Chondrocyte (in vitro differentiated cells): ENCODE results near the gene REELD1. TPM values are rescaled to one million over a fixed set of nuclear protein-coding genes. Genes with fewer than 3 reads are reported as not detected.
A peak's percentile ranks its signal among the peaks of the same experiment; 100 is the strongest.

ENCODE experiments used
- DNase-seq: peaks from one replicate; pipeline ENCODE4 v3.0.0; 2021; ENCODE audit warnings: mixed read lengths, low spot score
- H3K27ac Mint-ChIP-seq: one replicate; pipeline ENCODE4 v1.8.0; 2021; ENCODE audit warnings: mild to moderate bottlenecking, moderate library complexity, mixed read lengths; ENCODE audit not compliant: unreplicated experiment
- H3K27me3 Mint-ChIP-seq: 2 replicates; pipeline ENCODE4 v1.8.0; 2021; ENCODE audit warnings: low read depth, mixed read lengths
- H3K36me3 Mint-ChIP-seq: 2 replicates; pipeline ENCODE4 v1.8.0; 2021; ENCODE audit warnings: low read depth, mixed read lengths
- H3K4me1 Mint-ChIP-seq: 2 replicates; pipeline ENCODE4 v1.8.0; 2021; ENCODE audit warnings: low read depth, mild to moderate bottlenecking, mixed read lengths
- H3K4me3 Mint-ChIP-seq: one replicate; pipeline ENCODE4 v1.8.0; 2021; ENCODE audit warnings: mild to moderate bottlenecking, moderate library complexity, mixed read lengths; ENCODE audit not compliant: unreplicated experiment
- H3K9me3 Mint-ChIP-seq: 2 replicates; pipeline ENCODE4 v1.8.0; 2021; ENCODE audit warnings: low read depth, mixed read lengths
- CTCF ChIP-seq: fragments of 200-600 bp; sonication (generic); IDR thresholded peaks from 2 replicates; pipeline ENCODE4 v1.5.0; 2021; ENCODE audit warnings: antibody characterized with exemption, mild to moderate bottlenecking, moderate library complexity
- total RNA-seq: library from RNA; stranded (reverse); gene quantifications from 3 replicates; pipeline ENCODE4 v1.2.1, GENCODE V29; 2021

Gene REELD1
- total RNA-seq, 1 donor from 2014 or later = not detected

GRCh38 chr4:146247356-146247755 lies 33.0 kb downstream of the REELD1 start:
- no peak for TF ChIP-seq CTCF
- no peaks in the 10 kb centered on the region for H3K27me3 Mint-ChIP-seq
- H3K9me3 Mint-ChIP-seq = no peaks in the 10 kb centered on the region
- H3K27ac Mint-ChIP-seq = no peak overlapping the region
- no peak overlapping the region for H3K4me3 Mint-ChIP-seq
- no peak for DNase-seq
- peaks cover 6% of the 10 kb centered on the region for H3K36me3 Mint-ChIP-seq
- peaks cover 2% of the 10 kb centered on the region for H3K4me1 Mint-ChIP-seq

- no peaks in the 10 kb centered on the region for H3K27me3 Mint-ChIP-seq
- H3K9me3 Mint-ChIP-seq = no peaks in the 10 kb centered on the region
- H3K27ac Mint-ChIP-seq = no peak overlapping the region
- H3K4me3 Mint-ChIP-seq = no peak overlapping the region
- peaks cover 21% of the 10 kb centered on the region for H3K4me1 Mint-ChIP-seq
- TF ChIP-seq CTCF = no peak
- no peak for DNase-seq
- peaks cover 2% of the 10 kb centered on the region for H3K36me3 Mint-ChIP-seq
Measured at GRCh38 chr4:146252969-146253611, 38.8 kb downstream of the REELD1 start.

DNA sequence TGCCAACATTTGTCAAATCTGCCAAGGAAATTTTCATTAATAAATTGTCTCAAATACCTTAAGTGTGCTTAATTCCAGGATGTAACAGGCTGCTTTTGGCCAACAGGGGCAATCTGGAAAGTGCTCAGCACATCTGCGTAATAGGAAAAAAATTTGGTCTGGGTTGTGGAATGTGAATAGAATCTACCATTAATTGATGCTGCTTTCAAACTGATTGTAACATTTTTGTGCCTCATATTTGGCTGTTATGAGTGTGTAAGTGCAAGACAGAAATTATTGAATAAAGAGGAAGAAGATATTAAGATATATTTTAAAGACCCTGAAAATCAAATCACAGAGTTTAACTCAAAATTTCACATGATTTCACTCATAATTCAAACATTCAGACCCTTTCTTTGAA lies 41.1 kb downstream of the REELD1 start:
- Mint-ChIP-seq H3K4me3 (no peak overlapping the region), H3K9me3 (no peaks in the 10 kb centered on the region), H3K4me1 (peaks cover 21% of the 10 kb centered on the region), H3K36me3 (peaks cover 6% of the 10 kb centered on the region), H3K27ac (peak overlapping the region; percentile 14), H3K27me3 (no peaks in the 10 kb centered on the region)
- peak; percentile 33 for TF ChIP-seq CTCF
- no peak for DNase-seq

GRCh38 chr4:146255874-146256273 lies 41.5 kb downstream of the REELD1 start:
- no peak for DNase-seq
- H3K4me3 Mint-ChIP-seq = no peak overlapping the region
- H3K27me3 Mint-ChIP-seq = no peaks in the 10 kb centered on the region
- H3K36me3 Mint-ChIP-seq = peaks cover 6% of the 10 kb centered on the region
- no peak for TF ChIP-seq CTCF
- H3K27ac Mint-ChIP-seq = peak overlapping the region; percentile 14
- H3K9me3 Mint-ChIP-seq = no peaks in the 10 kb centered on the region
- H3K4me1 Mint-ChIP-seq = peaks cover 21% of the 10 kb centered on the region

- H3K4me3 Mint-ChIP-seq = no peak overlapping the region
- H3K4me1 Mint-ChIP-seq = peaks cover 22% of the 10 kb centered on the region
- no peak for TF ChIP-seq CTCF
- DNase-seq = no peak
- no peaks in the 10 kb centered on the region for H3K9me3 Mint-ChIP-seq
- peak overlapping the region; percentile 14 for H3K27ac Mint-ChIP-seq
- H3K27me3 Mint-ChIP-seq = no peaks in the 10 kb centered on the region
- peaks cover 6% of the 10 kb centered on the region for H3K36me3 Mint-ChIP-seq
Measured at GRCh38 chr4:146256328-146256727, 42.0 kb downstream of the REELD1 start.
